CD4-positive, alpha-beta T cell treated with Interferon gamma for 1 hour (primary cell): ENCODE measurements around the gene PBX1.
"Not testable (repeated sequence)": the region's sequence is repeated elsewhere in the genome, so short reads cannot be mapped to it uniquely, and the experiment has no call there.

ENCODE experiments used
- DNase-seq: peaks from one replicate; pipeline ENCODE4 v3.0.0-alpha.2; 2020

PBX1 gene

GRCh38 chr1:164645921-164646320 is 86.9 kb downstream of the PBX1 start:
- DNase-seq, result no peak

GRCh38 chr1:164647211-164647610 is 88.2 kb downstream of the PBX1 start:
- DNase-seq, result no peak

- DNase-seq, result no peak
Observed at GRCh38 chr1:164648636-164649035, 89.7 kb downstream of the PBX1 start.

GRCh38 chr1:164649146-164649545 is 90.2 kb downstream of the PBX1 start:
- DNase-seq, result no peak

- no peak for DNase-seq
Observed at GRCh38 chr1:164650531-164650930, 91.5 kb downstream of the PBX1 start.

GRCh38 chr1:164651351-164651951 is 92.5 kb downstream of the PBX1 start:
- DNase-seq, result no peak

GRCh38 chr1:164652969-164653368 is 94.0 kb downstream of the PBX1 start:
- DNase-seq, result not testable (repeated sequence)

- DNase-seq, result no peak
Observed at GRCh38 chr1:164653705-164654104, 94.7 kb downstream of the PBX1 start.

GRCh38 chr1:164654200-164654599 is 95.2 kb downstream of the PBX1 start:
- no peak for DNase-seq

- DNase-seq, result no peak
Observed at GRCh38 chr1:164658864-164659263, 99.9 kb downstream of the PBX1 start.

- no peak for DNase-seq
Observed at GRCh38 chr1:164659621-164660411, 100.8 kb downstream of the PBX1 start.

- DNase-seq, result no peak
Observed at GRCh38 chr1:164660412-164660772, 101.4 kb downstream of the PBX1 start.

GRCh38 chr1:164660775-164661174 is 101.8 kb downstream of the PBX1 start:
- no peak for DNase-seq

GRCh38 chr1:164662462-164662861 is 103.5 kb downstream of the PBX1 start:
- no peak for DNase-seq

GRCh38 chr1:164662955-164663354 is 104.0 kb downstream of the PBX1 start:
- no peak for DNase-seq

GRCh38 chr1:164664127-164664526 is 105.1 kb downstream of the PBX1 start:
- no peak for DNase-seq

- DNase-seq, result no peak
Observed at GRCh38 chr1:164667001-164667400, 108.0 kb downstream of the PBX1 start.

GRCh38 chr1:164667600-164667999 is 108.6 kb downstream of the PBX1 start:
- DNase-seq, result no peak

GRCh38 chr1:164668491-164669400 is 109.8 kb downstream of the PBX1 start:
- DNase-seq, result no peak

GRCh38 chr1:164670026-164670425 is 111.0 kb downstream of the PBX1 start:
- DNase-seq, result no peak

- DNase-seq, result no peak
Observed at GRCh38 chr1:164670786-164671185, 111.8 kb downstream of the PBX1 start.

GRCh38 chr1:164671323-164671965 is 112.5 kb downstream of the PBX1 start:
- DNase-seq, result no peak

- no peak for DNase-seq
Observed at GRCh38 chr1:164671966-164672571, 113.1 kb downstream of the PBX1 start.
